Fibroblast of skin of right biceps (primary cell): ENCODE data around the gene SLC51A.
"Not testable (repeated sequence)": the region's sequence is repeated elsewhere in the genome, so short reads cannot be mapped to it uniquely, and the experiment has no call there.

Source experiments
- DNase-seq: peaks from one replicate; pipeline ENCODE4 v3.0.0-alpha.2; 2013

SLC51A gene

GRCh38 chr3:196193736-196194541 lies 22.4 kb upstream of the SLC51A start:
- DNase-seq: no peak

- no peak for DNase-seq
These were observed 21.8 kb upstream of the SLC51A start for GRCh38 chr3:196194542-196194915.

GRCh38 chr3:196195664-196196265 lies 20.6 kb upstream of the SLC51A start:
- no peak for DNase-seq

- no peak for DNase-seq
These were observed 18.8 kb upstream of the SLC51A start for GRCh38 chr3:196197524-196197923.

- no peak for DNase-seq
These were observed 18.2 kb upstream of the SLC51A start for GRCh38 chr3:196198081-196198675.

GRCh38 chr3:196198771-196199753 lies 17.3 kb upstream of the SLC51A start:
- DNase-seq: no peak

GRCh38 chr3:196202516-196202970 lies 13.8 kb upstream of the SLC51A start:
- peak; percentile 13 for DNase-seq

- DNase-seq: no peak
These were observed 12.5 kb upstream of the SLC51A start for GRCh38 chr3:196203846-196204245.

GRCh38 chr3:196205442-196206205 lies 10.7 kb upstream of the SLC51A start:
- not testable (repeated sequence) for DNase-seq

- DNase-seq: no peak
These were observed 9.0 kb upstream of the SLC51A start for GRCh38 chr3:196207159-196207832.

GRCh38 chr3:196207833-196208607 lies 8.3 kb upstream of the SLC51A start:
- DNase-seq: peak; percentile 36

GRCh38 chr3:196208942-196209695 lies 7.2 kb upstream of the SLC51A start:
- no peak for DNase-seq

GRCh38 chr3:196209944-196210672 lies 6.2 kb upstream of the SLC51A start:
- DNase-seq: not testable (repeated sequence)

- DNase-seq: no peak
These were observed 5.4 kb upstream of the SLC51A start, which contains the start of gene ZDHHC19 for GRCh38 chr3:196210673-196211556. Gene ZDHHC19 (minus strand): TSS chr3:196211400. CDS start chr3:196211315, 85 bp downstream.

- DNase-seq: no peak
These were observed 1.4 kb upstream of the SLC51A start for GRCh38 chr3:196214783-196215441.

GRCh38 chr3:196215493-196216020 lies 777 bp upstream of the SLC51A start:
- DNase-seq: no peak

- no peak for DNase-seq
These were observed 412 bp downstream of the SLC51A start for GRCh38 chr3:196216681-196217211.
